ENCODE data around the gene VEZT.

The VEZT gene

DNA sequence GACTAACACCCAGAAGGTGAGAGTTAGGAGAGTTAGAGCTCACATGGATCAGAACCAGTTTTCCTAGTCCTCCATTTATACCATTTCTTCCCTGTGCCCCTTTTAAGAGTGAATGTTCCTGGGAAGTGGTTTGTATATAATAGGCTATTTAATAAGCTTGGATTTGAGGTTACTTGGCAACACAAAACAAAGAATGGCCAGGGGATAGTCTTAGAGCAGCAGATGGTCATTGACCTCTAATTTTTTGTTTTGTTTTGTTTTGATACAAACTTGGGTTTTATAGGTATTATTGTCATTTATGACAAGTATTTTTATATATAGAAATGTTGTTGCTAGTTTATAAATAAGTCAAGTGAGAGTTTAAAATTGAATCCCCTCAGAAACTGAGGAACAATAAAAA lies 35.8 kb downstream of the VEZT start:
- Histone ChIP-seq H2BK12ac (ENCODE audit: low read length) (no peak overlapping the region), H2AK5ac (ENCODE audit: low read length) (no peak overlapping the region), H3K9me3 (ENCODE audit: insufficient read depth, low read depth, low read length) (no peaks in the 10 kb centered on the region), H3K9ac (ENCODE audit: low read length) (no peak overlapping the region), H3K23ac (ENCODE audit: low read length) (no peak overlapping the region), H3K79me2 (ENCODE audit: control insufficient read depth, insufficient read depth, low read length, poor library complexity) (no peaks in the 10 kb centered on the region), H3K4me2 (ENCODE audit: low read length) (no peak overlapping the region), H3K18ac (ENCODE audit: low read length) (no peak overlapping the region), H3K27me3 (ENCODE audit: insufficient read depth, low read length) (no peaks in the 10 kb centered on the region), H3K4ac (ENCODE audit: low read depth, low read length) (no peak overlapping the region), H4K8ac (ENCODE audit: low read depth, low read length) (no peak overlapping the region), H3K36me3 (ENCODE audit: control insufficient read depth in 1 of 2, insufficient read depth in 2 of 2, low read length in 2 of 2) (peaks cover 4 to 11% of the 10 kb centered on the region in 2 experiments), H4K12ac (ENCODE audit: low read depth, low read length) (no peak overlapping the region), H3K79me1 (ENCODE audit: low read length) (no peaks in the 10 kb centered on the region), H2AFZ (ENCODE audit: insufficient read depth, low read length, poor library complexity) (no peak overlapping the region), H3K4me3 (ENCODE audit: low read depth, low read length) (no peak overlapping the region), H2BK5ac (ENCODE audit: low read depth, low read length, poor library complexity) (no peak overlapping the region), H2BK120ac (ENCODE audit: insufficient read depth, low read length, poor library complexity) (no peak overlapping the region), H3K4me1 (ENCODE audit: control insufficient read depth in 1 of 2, insufficient read depth in 2 of 2, low read length in 2 of 2) (no peaks in the 10 kb centered on the region), H3K27ac (ENCODE audit: low read depth, low read length) (no peak overlapping the region), H3K14ac (ENCODE audit: low read length) (no peak overlapping the region), H4K91ac (ENCODE audit: low read depth, low read length) (no peak overlapping the region)
- no peak for DNase-seq

GRCh38 chr12:95257541-95257940 lies 39.9 kb downstream of the VEZT start:
- H3K4me1 ChIP-seq (ENCODE audit: control insufficient read depth in 1 of 2, insufficient read depth in 2 of 2, low read length in 2 of 2): no peaks in the 10 kb centered on the region
- H3K9me3 ChIP-seq (ENCODE audit: insufficient read depth, low read depth, low read length): no peaks in the 10 kb centered on the region
- no peak overlapping the region for H3K23ac ChIP-seq (ENCODE audit: low read length)
- no peak for DNase-seq
- H4K91ac ChIP-seq (ENCODE audit: low read depth, low read length): no peak overlapping the region
- no peak overlapping the region for H3K27ac ChIP-seq (ENCODE audit: low read depth, low read length)
- H2BK120ac ChIP-seq (ENCODE audit: insufficient read depth, low read length, poor library complexity): no peak overlapping the region
- H4K8ac ChIP-seq (ENCODE audit: low read depth, low read length): no peak overlapping the region
- no peak overlapping the region for H2BK12ac ChIP-seq (ENCODE audit: low read length)
- no CpG with 5 or more reads among the region's 3 CpGs for WGBS (ENCODE audit: extremely low coverage, insufficient coverage, insufficient read length)
- H3K4me2 ChIP-seq (ENCODE audit: low read length): no peak overlapping the region
- H3K79me1 ChIP-seq (ENCODE audit: low read length): no peaks in the 10 kb centered on the region
- no peak overlapping the region for H2AK5ac ChIP-seq (ENCODE audit: low read length)
- H3K14ac ChIP-seq (ENCODE audit: low read length): no peak overlapping the region
- H4K12ac ChIP-seq (ENCODE audit: low read depth, low read length): no peak overlapping the region
- H3K79me2 ChIP-seq (ENCODE audit: control insufficient read depth, insufficient read depth, low read length, poor library complexity): no peaks in the 10 kb centered on the region
- no peak overlapping the region for H2AFZ ChIP-seq (ENCODE audit: insufficient read depth, low read length, poor library complexity)
- no peak overlapping the region for H3K18ac ChIP-seq (ENCODE audit: low read length)
- no peaks in the 10 kb centered on the region for H3K27me3 ChIP-seq (ENCODE audit: insufficient read depth, low read length)
- no peak overlapping the region for H3K9ac ChIP-seq (ENCODE audit: low read length)
- no peak overlapping the region for H2BK5ac ChIP-seq (ENCODE audit: low read depth, low read length, poor library complexity)
- H3K36me3 ChIP-seq (ENCODE audit: control insufficient read depth in 1 of 2, insufficient read depth in 2 of 2, low read length in 2 of 2): peaks cover 4 to 12% of the 10 kb centered on the region in 2 experiments
- no peak overlapping the region for H3K4me3 ChIP-seq (ENCODE audit: low read depth, low read length)
- H3K4ac ChIP-seq (ENCODE audit: low read depth, low read length): no peak overlapping the region

DNA sequence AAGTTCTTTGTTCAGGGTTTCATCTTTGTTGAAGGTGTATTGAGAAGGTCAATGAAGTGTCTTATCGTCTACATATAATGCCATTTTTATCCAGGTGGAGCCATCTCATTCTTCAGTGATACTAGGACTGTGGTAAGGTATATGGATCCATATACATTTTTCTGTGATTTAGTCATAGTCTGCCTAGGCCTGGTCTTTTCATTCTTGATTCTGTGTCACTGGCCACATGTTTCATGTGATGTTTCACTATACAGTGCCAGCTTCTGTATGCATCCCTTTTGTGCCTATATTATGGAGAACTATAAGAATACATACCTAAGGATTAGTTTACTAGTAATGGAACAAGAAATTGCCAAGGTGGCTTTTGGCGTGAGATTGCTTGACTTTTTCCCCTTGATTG lies 40.5 kb downstream of the VEZT start:
- H3K27me3 ChIP-seq (ENCODE audit: insufficient read depth, low read length): no peaks in the 10 kb centered on the region
- H3K27ac ChIP-seq (ENCODE audit: low read depth, low read length): no peak overlapping the region
- no peaks in the 10 kb centered on the region for H3K79me2 ChIP-seq (ENCODE audit: control insufficient read depth, insufficient read depth, low read length, poor library complexity)
- H3K4me3 ChIP-seq (ENCODE audit: low read depth, low read length): no peak overlapping the region
- H4K91ac ChIP-seq (ENCODE audit: low read depth, low read length): no peak overlapping the region
- no peak overlapping the region for H2BK12ac ChIP-seq (ENCODE audit: low read length)
- no peak overlapping the region for H4K8ac ChIP-seq (ENCODE audit: low read depth, low read length)
- no peak overlapping the region for H3K4me2 ChIP-seq (ENCODE audit: low read length)
- no peak overlapping the region for H2AK5ac ChIP-seq (ENCODE audit: low read length)
- H2BK5ac ChIP-seq (ENCODE audit: low read depth, low read length, poor library complexity): no peak overlapping the region
- H3K4ac ChIP-seq (ENCODE audit: low read depth, low read length): no peak overlapping the region
- H3K14ac ChIP-seq (ENCODE audit: low read length): no peak overlapping the region
- no peak overlapping the region for H3K18ac ChIP-seq (ENCODE audit: low read length)
- no peak for DNase-seq
- WGBS (ENCODE audit: extremely low coverage, insufficient coverage, insufficient read length): no CpG with 5 or more reads among the region's 2 CpGs
- H2BK120ac ChIP-seq (ENCODE audit: insufficient read depth, low read length, poor library complexity): no peak overlapping the region
- H3K36me3 ChIP-seq (ENCODE audit: control insufficient read depth in 1 of 2, insufficient read depth in 2 of 2, low read length in 2 of 2): peaks cover 7 to 10% of the 10 kb centered on the region in 2 experiments
- H3K9ac ChIP-seq (ENCODE audit: low read length): no peak overlapping the region
- H3K79me1 ChIP-seq (ENCODE audit: low read length): no peaks in the 10 kb centered on the region
- no peak overlapping the region for H4K12ac ChIP-seq (ENCODE audit: low read depth, low read length)
- no peaks in the 10 kb centered on the region for H3K4me1 ChIP-seq (ENCODE audit: control insufficient read depth in 1 of 2, insufficient read depth in 2 of 2, low read length in 2 of 2)
- no peaks in the 10 kb centered on the region for H3K9me3 ChIP-seq (ENCODE audit: insufficient read depth, low read depth, low read length)
- H3K23ac ChIP-seq (ENCODE audit: low read length): no peak overlapping the region
- no peak overlapping the region for H2AFZ ChIP-seq (ENCODE audit: insufficient read depth, low read length, poor library complexity)

- Histone ChIP-seq H3K4me1 (ENCODE audit: control insufficient read depth in 1 of 2, insufficient read depth in 2 of 2, low read length in 2 of 2) (no peaks in the 10 kb centered on the region), H3K27ac (ENCODE audit: low read depth, low read length) (no peak overlapping the region), H4K91ac (ENCODE audit: low read depth, low read length) (no peak overlapping the region), H3K79me2 (ENCODE audit: control insufficient read depth, insufficient read depth, low read length, poor library complexity) (no peaks in the 10 kb centered on the region), H2AFZ (ENCODE audit: insufficient read depth, low read length, poor library complexity) (no peak overlapping the region), H3K18ac (ENCODE audit: low read length) (no peak overlapping the region), H3K9ac (ENCODE audit: low read length) (no peak overlapping the region), H4K12ac (ENCODE audit: low read depth, low read length) (no peak overlapping the region), H3K4me2 (ENCODE audit: low read length) (no peak overlapping the region), H3K4ac (ENCODE audit: low read depth, low read length) (no peak overlapping the region), H3K27me3 (ENCODE audit: insufficient read depth, low read length) (no peaks in the 10 kb centered on the region), H3K14ac (ENCODE audit: low read length) (no peak overlapping the region), H3K36me3 (ENCODE audit: control insufficient read depth in 1 of 2, insufficient read depth in 2 of 2, low read length in 2 of 2) (peaks cover 11 to 12% of the 10 kb centered on the region in 2 experiments), H3K4me3 (ENCODE audit: low read depth, low read length) (no peak overlapping the region), H4K8ac (ENCODE audit: low read depth, low read length) (no peak overlapping the region), H2BK12ac (ENCODE audit: low read length) (no peak overlapping the region), H3K9me3 (ENCODE audit: insufficient read depth, low read depth, low read length) (no peaks in the 10 kb centered on the region), H2BK5ac (ENCODE audit: low read depth, low read length, poor library complexity) (no peak overlapping the region), H2AK5ac (ENCODE audit: low read length) (no peak overlapping the region), H2BK120ac (ENCODE audit: insufficient read depth, low read length, poor library complexity) (no peak overlapping the region), H3K79me1 (ENCODE audit: low read length) (no peaks in the 10 kb centered on the region), H3K23ac (ENCODE audit: low read length) (no peak overlapping the region)
- DNase-seq: no peak
- no CpG with 5 or more reads among the region's 2 CpGs for WGBS (ENCODE audit: extremely low coverage, insufficient coverage, insufficient read length)
Measured at GRCh38 chr12:95258803-95259202, 41.2 kb downstream of the VEZT start.
